Left ventricle myocardium inferior (tissue), 1 donor: Measurements from ENCODE around the gene MADCAM1. TPM values are rescaled to one million over a fixed set of nuclear protein-coding genes. Genes with fewer than 3 reads are reported as not detected.
"Not testable (repeated sequence)": the region's sequence is repeated elsewhere in the genome, so short reads cannot be mapped to it uniquely, and the experiment has no call there.

ENCODE experiments used
- DNase-seq: peaks from one replicate; pipeline ENCODE4 v3.0.0-alpha.2; 2020
- H3K27ac ChIP-seq: fragments of 200-600 bp; replicated peaks from 2 replicates; pipeline ENCODE4 v1.8.0; 2021
- H3K27me3 ChIP-seq: fragments of 200-600 bp; 2 replicates; pipeline ENCODE4 v1.8.0; 2021; ENCODE audit warnings: low read depth
- H3K36me3 ChIP-seq: fragments of 200-600 bp; 2 replicates; pipeline ENCODE4 v1.8.0; 2021
- H3K4me1 ChIP-seq: fragments of 200-600 bp; 2 replicates; pipeline ENCODE4 v1.8.0; 2021
- H3K4me3 ChIP-seq: fragments of 200-600 bp; 2 replicates; pipeline ENCODE4 v1.8.0; 2021; ENCODE audit warnings: mild to moderate bottlenecking, moderate library complexity
- H3K9me3 ChIP-seq: fragments of 200-600 bp; replicated peaks from 2 replicates; pipeline ENCODE4 v1.8.0; 2021
- intact Hi-C: fragments of 100-400 bp; cut with micrococcal nuclease; formaldehyde crosslinking; loops from one replicate; pipeline ENCODE4 v1.11.0; 2022
- total RNA-seq: library from RNA; stranded (reverse); fragmentation: NEBNext Ultra II Directional; extraction: Animal tissue kit (Norgen Biotek cat#: 25700); gene quantifications from one replicate; pipeline ENCODE4 v1.2.1, GENCODE V29; 2021
- TF ChIP-seq, protein P1 (sequence below): fragments of 200-600 bp; IDR thresholded peaks from 2 replicates; pipeline ENCODE4 v1.8.0; 2021; ENCODE audit warnings: antibody characterized with exemption, mild to moderate bottlenecking, borderline replicate concordance
- donor health status: DM: no; HTN: yes; CAD: no; lungs with severe emphysema.

Gene MADCAM1
- total RNA-seq, 1 donor from 2014 or later: 0.22 TPM

DNA sequence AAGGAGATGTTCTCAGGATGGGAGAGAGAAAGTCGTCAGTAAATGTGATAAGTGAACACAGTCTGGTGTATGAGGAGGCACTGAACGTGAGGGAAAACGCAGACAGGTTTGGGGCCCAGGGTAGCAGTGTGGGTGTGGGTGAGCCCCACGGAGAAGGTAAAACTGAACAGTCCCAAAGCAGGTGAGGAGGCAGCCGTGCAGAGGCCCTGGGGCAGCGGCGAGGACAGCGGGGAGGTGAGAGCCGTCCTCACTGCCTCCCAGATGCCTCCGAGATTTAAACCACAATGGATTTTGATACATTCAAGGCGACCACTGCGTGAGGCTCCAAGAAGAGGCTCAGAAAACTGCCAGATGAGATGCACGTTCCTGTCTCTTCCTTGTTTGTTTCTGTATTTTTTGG is 20.9 kb upstream of the MADCAM1 start:
- H3K4me3 ChIP-seq: no peak overlapping the region

DNA sequence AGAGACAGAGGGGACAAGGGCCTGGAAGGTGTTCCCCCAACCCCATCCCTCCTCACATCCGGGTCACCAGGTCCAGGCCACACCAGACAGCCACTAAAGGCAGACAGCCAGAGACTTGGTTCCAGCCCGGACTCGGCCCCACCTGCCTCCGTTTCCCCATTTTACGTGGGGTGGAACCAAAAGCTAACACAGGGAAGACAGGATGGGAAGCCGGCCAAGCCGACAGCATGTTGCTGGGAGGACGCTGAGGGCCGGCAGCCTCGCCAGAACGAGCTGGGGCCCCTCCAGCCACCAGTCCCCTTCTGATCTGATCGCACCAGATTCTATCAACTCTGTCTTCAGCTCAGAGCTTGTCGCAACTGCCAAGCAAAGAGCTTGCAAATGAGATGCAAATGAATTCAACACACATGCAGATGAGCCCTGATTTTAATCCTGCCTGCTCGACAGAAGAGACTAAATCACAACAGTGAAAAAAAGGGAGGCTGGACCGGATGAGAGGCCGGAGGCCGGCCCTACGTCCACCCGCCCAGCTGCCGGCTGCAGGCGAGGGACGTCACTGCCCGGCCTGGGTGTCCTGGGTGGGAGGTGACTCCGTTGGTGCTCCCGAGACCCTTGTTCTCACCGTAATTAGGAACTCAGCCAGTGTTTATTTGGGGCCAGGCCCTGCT is 17.9 kb upstream of the MADCAM1 start:
- Histone ChIP-seq H3K4me1 (peaks cover 23% of the 10 kb centered on the region), H3K4me3 (no peak overlapping the region), H3K27ac (no peak overlapping the region), H3K36me3 (no peaks in the 10 kb centered on the region), H3K27me3 (peaks cover 13% of the 10 kb centered on the region), H3K9me3 (no peaks in the 10 kb centered on the region)
- TF ChIP-seq, protein P1, sequence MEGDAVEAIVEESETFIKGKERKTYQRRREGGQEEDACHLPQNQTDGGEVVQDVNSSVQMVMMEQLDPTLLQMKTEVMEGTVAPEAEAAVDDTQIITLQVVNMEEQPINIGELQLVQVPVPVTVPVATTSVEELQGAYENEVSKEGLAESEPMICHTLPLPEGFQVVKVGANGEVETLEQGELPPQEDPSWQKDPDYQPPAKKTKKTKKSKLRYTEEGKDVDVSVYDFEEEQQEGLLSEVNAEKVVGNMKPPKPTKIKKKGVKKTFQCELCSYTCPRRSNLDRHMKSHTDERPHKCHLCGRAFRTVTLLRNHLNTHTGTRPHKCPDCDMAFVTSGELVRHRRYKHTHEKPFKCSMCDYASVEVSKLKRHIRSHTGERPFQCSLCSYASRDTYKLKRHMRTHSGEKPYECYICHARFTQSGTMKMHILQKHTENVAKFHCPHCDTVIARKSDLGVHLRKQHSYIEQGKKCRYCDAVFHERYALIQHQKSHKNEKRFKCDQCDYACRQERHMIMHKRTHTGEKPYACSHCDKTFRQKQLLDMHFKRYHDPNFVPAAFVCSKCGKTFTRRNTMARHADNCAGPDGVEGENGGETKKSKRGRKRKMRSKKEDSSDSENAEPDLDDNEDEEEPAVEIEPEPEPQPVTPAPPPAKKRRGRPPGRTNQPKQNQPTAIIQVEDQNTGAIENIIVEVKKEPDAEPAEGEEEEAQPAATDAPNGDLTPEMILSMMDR: no peak
- intact Hi-C loops: no loop called here
- no peak for DNase-seq

More for the DNA sequence above, 20.9 kb upstream of the MADCAM1 start:
- Histone ChIP-seq H3K27me3 (peaks cover 7% of the 10 kb centered on the region), H3K9me3 (no peaks in the 10 kb centered on the region), H3K36me3 (no peaks in the 10 kb centered on the region), H3K4me1 (peaks cover 23% of the 10 kb centered on the region), H3K27ac (peak overlapping the region; percentile 72)
- no peak for DNase-seq
- intact Hi-C loops: no loop called here
- TF ChIP-seq, protein P1: no peak

DNA sequence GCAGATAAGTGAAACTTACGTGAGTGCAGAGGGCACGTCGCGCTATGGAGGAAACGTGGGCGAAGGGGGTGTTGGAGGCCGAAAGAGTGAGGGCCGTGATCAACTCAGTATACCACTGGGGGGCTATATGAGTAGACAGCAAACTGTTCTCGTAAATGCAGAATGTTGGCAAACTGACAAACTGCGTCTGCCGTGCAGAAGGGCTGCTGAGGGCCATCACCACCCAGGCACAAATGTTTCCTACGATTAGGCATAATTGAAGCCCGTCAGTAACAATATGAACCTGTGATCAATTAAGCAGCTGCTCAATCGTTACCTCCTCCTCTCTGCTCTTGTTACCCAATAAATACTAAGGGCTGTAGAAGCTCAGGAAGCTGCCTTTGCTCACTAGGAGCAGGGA is 17.3 kb upstream of the MADCAM1 start:
- Histone ChIP-seq H3K27ac (no peak overlapping the region), H3K4me1 (peaks cover 22% of the 10 kb centered on the region), H3K36me3 (no peaks in the 10 kb centered on the region), H3K4me3 (no peak overlapping the region), H3K9me3 (no peaks in the 10 kb centered on the region), H3K27me3 (peaks cover 18% of the 10 kb centered on the region)
- intact Hi-C loops: no loop called here
- DNase-seq: no peak
- TF ChIP-seq, protein P1: no peak

DNA sequence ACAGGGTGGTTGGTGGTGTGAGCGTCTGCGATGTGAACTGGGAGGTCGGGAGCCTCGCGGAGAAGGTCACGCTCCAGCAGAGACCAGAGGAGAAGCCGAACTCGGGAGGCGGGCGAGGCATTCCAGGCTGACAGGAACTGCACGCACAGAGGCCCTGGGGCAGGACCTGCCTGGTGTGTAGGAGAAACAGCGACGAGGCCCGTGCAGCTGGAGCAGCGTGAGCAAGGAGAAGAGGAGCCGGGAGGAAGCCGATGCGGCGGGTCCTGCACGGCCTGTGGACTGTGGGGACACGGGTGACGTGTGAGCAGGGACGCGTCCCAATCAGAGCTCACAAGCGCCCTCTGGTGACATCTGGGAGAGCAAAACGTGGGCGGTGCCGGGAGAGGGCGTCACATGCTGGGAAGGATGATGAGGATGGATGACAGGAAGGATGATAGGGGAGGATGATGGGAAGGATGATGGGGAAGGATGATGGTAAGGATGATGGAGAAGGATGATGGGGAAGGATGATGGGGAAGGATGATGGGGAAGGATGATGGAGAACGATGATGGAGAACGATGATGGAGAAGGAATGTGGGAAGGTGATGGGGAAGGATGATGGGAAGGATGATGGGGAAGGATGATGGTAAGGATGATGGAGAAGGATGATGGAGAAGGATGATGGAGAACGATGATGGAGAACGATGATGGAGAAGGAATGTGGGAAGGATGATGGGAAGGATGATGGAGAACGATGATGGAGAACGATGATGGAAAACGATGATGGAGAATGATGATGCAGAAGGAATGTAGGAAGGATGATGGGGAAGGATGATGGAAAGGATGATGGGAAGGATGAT is 16.1 kb upstream of the MADCAM1 start:
- H3K4me3 ChIP-seq: peak overlapping the region; percentile 52
- intact Hi-C loops: no loop called here
- TF ChIP-seq, protein P1: peak; percentile 80

DNA sequence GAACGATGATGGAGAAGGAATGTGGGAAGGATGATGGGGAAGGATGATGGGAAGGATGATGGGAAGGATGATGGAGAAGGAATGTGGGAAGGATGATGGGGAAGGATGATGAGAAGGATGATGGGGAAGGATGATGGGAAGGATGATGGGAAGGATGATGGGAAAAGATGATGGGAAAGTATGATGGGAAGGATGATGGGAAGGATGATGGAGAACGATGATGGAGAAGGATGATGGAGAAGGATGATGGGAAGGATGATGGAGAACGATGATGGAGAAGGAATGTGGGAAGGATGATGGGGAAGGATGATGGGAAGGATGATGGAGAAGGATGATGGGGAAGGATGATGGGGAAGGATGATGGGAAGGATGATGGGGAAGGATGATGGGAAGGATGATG is 15.2 kb upstream of the MADCAM1 start:
- intact Hi-C loops, H3K36me3 ChIP-seq, H3K4me3 ChIP-seq, H3K27ac ChIP-seq, DNase-seq, H3K9me3 ChIP-seq: not testable (repeated sequence)
- peaks cover 12% of the 10 kb centered on the region for H3K4me1 ChIP-seq
- peaks cover 33% of the 10 kb centered on the region for H3K27me3 ChIP-seq

More for the DNA sequence above, 16.1 kb upstream of the MADCAM1 start:
- Histone ChIP-seq H3K36me3 (no peaks in the 10 kb centered on the region), H3K27me3 (peaks cover 24% of the 10 kb centered on the region), H3K4me1 (peaks cover 10% of the 10 kb centered on the region), H3K9me3 (no peaks in the 10 kb centered on the region), H3K27ac (peak overlapping the region; percentile 75)
- peak; percentile 88 for DNase-seq
